Epithelial cell of esophagus (primary cell): ENCODE data around the gene OSBPL3.

Experiments
- DNase-seq: peaks from one replicate; pipeline ENCODE4 v3.0.0; 2010; ENCODE audit warnings: low read depth
- H3K4me3 ChIP-seq: 2 replicates; pipeline ENCODE4 v1.5.1; 2011; ENCODE audit warnings: mild to moderate bottlenecking, low read length, control low read depth
- CTCF ChIP-seq: IDR thresholded peaks from 2 replicates; pipeline ENCODE4 v1.5.1; 2011; ENCODE audit warnings: low read depth, mild to moderate bottlenecking, low read length, control low read depth, inconsistent platforms; ENCODE audit not compliant: insufficient read depth; ENCODE audit errors: missing control alignments

The OSBPL3 gene

GRCh38 chr7:24912874-24913514 is 67.0 kb downstream of the OSBPL3 start:
- no peak for TF ChIP-seq CTCF
- DNase-seq: no peak
- no peak overlapping the region for H3K4me3 ChIP-seq

- no peak overlapping the region for H3K4me3 ChIP-seq
- no peak for TF ChIP-seq CTCF
- DNase-seq: no peak
These were observed 67.6 kb downstream of the OSBPL3 start for GRCh38 chr7:24912424-24912823.

- no peak for TF ChIP-seq CTCF
- no peak overlapping the region for H3K4me3 ChIP-seq
- no peak for DNase-seq
These were observed 68.8 kb downstream of the OSBPL3 start for GRCh38 chr7:24911213-24911603.

- H3K4me3 ChIP-seq: no peak overlapping the region
- no peak for TF ChIP-seq CTCF
- no peak for DNase-seq
These were observed 69.3 kb downstream of the OSBPL3 start for GRCh38 chr7:24910551-24911212.

- no peak overlapping the region for H3K4me3 ChIP-seq
- no peak for DNase-seq
- no peak for TF ChIP-seq CTCF
These were observed 71.3 kb downstream of the OSBPL3 start for GRCh38 chr7:24908727-24909126.

- H3K4me3 ChIP-seq: no peak overlapping the region
- TF ChIP-seq CTCF: no peak
- DNase-seq: no peak
These were observed 71.8 kb downstream of the OSBPL3 start for GRCh38 chr7:24908166-24908565.
